ENCODE data around the gene PHKB.

PHKB gene

DNA sequence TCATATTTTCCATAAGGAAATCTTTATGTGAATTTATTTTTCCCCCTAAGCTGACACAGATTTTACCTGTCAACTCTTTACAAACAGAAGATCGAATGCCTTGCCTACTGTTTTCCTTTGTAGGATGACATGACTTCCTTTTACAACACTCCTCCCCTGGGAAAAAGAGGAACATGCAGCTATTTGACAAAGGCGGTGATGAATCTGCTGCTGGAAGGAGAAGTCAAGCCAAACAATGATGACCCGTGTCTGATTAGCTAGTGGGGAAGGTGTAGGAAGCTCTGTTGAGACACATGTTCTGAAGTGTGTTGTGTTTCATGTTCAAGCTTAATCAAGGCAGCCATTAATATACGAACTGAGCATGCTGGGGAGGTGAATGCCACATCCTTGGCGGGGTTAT, 238.0 kb downstream of the PHKB start:
- DNase-seq = no peak

DNA sequence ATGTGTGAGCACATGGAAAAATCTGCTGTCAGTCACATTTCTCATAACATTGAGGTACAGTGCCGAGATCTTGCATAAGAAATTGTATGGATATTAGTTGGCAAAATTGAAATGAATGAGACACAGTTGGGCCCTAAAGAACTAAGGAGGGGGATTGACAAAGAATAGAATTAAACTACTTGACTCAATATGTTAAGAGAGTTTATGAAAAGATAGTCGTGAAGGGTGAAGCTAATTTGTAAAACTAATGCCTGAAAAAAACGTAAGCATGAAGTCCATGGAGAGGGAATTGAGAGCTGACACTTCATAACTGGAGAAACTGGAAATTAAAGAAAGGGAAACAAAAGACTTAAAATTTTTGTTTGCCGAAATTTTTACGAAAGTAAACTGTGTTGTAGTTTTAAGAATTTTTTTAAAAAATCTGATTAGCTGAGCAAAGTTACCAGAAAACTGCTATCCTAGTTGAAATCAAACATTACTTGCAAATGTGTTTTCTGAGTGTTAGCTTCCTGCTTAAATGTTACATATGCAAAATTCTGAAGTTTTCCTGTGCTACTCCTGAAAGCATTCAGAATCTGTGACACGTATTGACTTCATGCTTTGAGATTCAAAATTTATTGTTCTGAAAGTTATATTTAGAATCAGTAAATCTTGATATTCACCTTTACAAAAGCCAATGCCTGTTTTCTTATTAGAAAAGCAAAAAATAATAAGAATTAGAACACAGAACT, 239.9 kb downstream of the PHKB start:
- no peak for DNase-seq

DNA sequence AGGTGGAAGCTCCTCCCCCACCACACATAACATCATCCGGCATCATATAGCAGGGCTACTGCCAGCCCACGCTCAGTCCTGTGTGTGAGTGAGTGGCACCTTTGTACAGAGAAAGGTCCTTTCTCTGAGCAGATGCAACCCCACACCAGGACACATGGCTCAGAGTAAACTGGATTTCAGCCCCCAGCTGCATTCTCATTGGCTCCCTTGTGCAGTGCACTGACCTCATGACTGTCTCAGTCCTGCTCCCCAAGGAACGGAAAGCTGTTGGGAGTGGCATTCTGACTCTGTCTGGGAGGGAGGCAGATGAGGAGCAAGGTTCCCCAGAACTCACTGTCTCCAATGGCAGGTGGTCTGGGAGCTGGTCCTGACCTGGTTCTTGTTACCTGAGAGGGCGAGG, 244.1 kb downstream of the PHKB start:
- DNase-seq = peak; percentile 49

DNA sequence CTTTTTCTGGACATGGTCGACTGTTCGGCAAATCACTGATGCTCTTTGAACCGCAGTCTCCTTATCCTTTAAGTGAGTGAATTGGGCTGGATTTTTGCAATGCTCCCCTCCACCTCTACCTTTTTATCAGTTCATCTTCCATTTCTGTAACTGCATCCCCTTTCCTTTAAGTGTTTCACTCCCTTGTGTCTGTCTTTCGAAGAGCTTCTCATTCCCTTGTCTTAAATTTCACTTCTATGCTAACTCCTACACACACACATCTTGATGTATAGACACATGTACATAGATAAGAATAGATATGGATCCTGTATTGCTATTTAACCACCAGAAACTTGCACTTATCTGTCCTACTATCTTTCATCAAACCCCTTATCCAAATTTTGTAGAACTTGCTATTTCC, 250.7 kb downstream of the PHKB start:
- DNase-seq = no peak

DNA sequence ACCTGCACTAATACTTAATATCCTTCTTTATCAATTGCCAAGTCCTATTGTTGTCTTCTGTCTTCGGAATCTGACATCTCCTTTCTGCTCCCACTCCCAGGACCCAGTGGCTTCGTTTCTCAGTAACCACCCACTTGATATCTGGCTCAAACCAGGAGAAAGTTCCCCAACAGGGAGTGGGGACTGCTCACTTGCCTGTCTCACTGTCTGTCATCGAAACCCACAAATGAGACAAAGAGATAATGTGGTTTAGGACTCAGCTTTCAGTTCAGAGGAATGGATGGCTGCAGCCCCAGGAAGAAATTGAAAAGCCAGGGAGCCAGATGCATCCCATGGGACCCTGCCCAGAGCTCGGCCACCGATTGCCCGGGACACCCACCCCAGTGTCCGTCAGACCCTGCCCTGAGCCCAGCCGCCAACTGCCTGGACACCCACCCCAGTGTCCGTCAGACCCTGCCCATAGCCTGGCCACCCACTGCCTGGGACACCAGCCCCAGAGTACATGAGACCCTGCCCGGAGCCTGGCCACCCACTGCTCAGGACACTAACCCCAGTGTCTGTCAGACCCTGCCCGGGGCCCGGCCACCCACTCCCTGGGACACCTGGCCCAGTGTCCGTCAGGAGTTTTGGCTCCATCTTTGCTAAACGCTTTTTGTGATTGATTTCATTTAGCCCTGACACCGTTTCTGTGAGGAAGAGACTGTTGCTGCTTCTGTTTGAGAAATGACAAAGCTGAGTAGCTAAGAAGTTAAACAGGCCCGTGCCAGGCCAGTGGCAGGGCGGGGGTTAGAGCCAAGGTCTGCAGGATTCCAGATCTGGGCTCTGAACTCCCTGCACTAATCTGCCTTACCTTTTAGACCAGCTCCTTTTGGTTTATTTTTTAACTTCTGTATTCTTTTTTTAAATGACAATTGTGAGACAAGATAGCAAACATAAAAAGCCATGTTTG, 251.4 kb downstream of the PHKB start:
- no peak for DNase-seq

DNA sequence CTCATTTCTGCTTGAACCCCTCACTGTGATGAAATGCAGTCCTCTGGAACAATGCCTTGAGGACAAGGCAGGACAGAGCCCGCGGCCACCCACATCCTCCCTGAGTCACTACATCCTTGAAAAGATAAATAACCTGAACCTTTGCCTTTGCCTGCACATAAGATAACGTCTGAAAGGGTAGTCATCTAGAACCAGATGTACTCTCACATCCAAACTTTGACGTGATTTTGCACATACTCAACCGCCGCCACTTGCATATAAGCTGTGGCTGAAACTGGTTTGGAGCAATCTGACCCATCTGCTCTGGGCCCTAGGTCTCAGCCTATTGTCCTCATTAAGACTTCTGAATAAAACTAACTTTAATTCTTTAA, 252.1 kb downstream of the PHKB start:
- no peak for DNase-seq

DNA sequence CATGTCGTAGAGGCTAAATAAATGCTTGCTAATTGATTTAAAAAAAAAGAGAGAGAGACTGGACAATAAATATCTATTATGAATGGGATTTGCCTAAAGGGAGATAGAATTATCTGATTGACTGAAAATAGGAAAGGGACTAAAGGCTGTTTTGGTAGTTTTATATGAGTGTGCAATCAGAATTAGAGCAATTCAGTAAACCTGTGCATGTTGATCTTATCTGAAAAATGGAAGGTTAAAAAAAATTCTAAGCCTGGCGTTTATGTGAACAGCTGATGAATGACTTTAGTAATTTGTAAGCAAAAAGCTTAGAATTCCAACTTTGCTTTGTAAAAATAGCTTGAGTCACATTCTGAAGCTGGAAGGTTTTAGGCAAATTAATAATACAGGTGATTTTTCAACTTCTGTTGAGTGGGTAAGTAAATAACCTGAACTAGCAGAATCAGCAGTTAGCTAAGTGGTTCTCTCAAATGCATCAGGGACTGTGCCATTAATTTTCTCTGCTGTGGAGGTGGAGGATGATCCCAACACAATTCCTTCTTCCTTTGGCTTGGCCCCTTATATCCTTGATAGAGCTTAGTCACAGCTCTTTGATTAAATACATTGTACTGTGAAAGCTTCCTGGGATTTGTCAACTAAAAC, 254.4 kb downstream of the PHKB start:
- peak; percentile 44 for DNase-seq

DNA sequence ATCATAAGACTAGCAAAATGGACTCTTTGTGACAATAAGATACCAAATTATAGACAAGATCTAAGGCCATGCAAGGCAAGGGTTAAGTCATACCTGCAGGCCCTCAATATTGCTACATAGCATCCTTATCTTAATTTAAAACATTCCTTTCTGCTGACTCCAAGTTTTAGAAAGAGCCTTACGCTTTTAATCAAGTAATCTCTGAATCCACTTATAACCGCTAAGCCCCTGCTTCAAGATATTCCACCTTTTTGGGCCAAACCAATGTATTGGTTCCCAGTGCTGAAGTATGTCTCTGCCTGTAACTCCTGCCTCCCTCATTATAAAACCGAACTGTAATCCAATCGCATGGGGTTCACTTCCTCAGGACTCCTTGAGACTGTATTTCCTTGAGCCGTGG, 255.4 kb downstream of the PHKB start:
- peak; percentile 49 for DNase-seq

DNA sequence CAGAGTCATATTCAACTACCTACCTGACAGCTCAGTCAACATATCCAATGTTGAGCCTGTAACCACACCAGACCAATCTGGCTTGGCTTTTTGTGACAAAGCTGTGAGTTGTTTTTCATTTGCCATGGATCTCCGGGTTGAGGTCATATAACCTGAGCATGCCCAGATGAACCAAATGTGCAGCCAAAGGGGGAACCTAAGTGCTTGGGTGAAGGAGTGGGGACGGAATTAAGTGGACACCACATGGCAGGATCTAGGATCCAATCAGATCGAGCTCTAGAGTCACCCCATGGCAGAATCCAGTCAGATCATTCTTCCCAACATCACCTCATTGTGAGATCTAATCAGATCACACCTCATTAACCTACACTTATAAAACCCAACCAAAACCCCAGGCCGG, 258.6 kb downstream of the PHKB start:
- no peak for DNase-seq

DNA sequence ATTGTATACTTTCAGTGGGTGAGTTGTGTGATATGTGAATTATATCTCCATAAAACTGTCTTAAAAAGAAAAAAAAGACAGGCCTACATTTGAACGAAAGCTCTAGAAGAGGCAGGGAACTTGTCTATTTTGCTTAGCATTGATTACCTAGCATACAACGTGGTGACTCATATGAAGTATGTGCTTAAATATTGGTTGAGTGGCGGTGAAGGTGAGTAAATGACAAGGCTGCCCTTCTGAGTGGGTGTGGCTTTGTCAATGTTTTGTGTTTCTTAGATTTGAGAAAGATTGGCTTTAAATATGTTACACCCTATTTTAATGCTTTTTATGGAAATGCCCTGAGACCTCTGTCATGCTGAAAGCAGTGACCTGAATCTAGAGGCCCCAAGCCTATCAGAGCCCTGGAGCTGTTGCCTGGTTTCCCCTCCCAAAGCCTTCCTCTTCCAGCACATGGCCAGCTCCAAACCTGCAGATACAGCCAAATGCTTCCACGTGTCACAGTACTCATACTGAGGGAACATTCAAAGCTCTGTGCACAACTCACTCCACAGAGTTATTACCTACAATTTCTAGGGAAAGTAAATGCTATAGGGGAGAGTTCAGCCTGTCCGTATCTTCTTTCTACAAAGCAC, 260.0 kb downstream of the PHKB start:
- no peak for DNase-seq

DNA sequence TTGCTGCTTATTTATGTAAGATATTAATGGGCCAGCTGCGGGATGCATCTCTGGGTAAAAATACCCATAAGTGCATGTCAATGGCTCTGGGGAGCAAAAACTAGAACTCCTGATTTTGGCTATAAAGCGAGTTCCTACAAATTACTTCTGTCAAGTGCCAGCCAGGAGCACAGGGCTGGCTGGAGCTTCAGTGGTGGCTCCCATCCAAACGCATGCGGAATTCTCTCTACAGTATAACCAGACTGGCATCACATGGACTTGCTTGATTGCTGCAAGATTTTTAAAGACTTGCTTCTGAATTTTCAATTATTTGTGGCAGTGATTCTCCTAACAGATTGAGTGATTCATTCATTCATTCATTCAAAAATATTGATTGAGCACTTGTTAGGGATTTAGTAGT, 260.9 kb downstream of the PHKB start:
- no peak for DNase-seq

DNA sequence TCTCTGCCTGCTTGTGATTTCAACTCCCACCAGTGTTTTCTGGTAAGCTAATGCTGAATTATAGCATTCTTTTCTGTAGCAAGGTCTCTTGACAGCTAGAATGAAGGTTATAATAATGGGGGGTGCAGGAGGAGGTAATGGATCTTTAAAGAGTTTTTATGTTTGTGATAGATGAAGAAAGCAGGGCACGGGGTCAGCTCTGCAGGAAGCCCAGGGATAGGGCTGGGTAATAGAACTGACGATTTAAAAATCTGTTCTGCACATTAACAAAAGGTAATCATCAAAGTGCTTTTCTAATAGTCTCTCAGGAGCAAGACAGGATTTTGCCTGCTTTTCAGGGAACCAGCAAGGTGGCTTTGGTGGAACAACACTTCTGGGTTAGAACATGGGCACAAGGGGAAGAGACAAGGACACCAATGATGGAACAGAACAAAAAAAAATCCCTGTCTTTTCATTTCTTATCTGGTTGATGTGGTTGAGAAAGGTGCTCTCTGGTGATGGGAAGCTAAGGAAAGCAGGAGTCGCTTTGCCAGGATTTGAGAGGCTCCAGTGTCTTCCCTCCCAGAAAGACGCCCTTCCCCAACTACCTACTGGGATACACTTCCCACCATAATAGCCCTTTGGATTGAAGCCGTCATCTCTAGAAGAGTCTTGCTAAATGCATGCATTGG, 263.1 kb downstream of the PHKB start:
- no peak for DNase-seq

DNA sequence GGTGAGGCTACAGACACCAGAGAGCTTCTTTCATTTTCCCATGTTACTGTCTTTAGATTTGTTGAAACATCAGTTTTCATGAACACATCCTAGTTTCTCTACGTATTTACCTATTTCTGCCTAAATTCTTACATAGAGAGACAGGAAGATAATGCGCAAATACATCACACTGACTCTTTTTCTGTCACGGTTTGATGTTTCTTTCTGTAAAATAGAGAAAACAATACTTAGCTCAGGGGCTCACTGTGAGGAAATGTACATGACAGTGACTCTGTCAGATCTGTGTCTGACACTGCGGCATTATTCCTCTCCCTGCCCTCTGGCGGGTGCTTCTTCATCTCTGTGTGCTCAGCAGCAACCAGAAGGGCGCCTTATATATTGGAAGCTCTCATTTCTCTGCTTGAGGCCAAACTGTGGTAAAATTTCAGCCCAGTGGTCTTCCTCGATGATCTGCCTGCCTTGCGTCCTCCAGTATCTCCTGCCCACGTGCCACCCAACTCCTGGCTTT, 264.1 kb downstream of the PHKB start:
- no peak for DNase-seq

DNA sequence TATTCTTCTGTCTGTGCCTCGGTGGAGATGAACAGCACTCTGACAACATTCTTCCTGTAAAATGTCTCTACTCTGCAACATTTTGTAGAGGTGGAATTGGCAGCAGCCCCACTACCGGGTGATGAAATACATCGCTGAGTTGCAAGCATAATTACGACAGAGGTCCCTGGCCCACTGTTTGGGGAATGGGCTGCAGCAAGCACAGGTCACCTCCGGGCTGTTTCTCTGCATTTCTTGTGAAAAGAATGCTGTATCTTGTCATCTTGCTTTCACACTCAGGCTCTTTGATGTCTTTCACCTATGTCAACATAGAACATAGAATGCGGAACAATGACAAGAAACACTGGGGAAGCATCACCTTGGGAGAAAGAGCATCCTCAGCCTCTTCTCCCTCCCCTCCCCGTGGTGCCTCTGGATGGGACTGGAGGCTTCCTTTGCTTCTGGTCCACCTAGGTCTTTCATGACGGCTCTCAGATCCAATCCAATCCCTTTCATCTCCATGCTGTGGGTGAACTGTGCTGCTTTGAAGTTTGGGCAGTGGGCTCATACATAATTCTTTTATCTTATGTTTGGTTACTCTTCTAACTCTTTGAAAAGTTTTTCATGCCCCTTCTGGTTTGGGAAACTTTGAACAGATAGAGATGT, 265.0 kb downstream of the PHKB start:
- DNase-seq = no peak

DNA sequence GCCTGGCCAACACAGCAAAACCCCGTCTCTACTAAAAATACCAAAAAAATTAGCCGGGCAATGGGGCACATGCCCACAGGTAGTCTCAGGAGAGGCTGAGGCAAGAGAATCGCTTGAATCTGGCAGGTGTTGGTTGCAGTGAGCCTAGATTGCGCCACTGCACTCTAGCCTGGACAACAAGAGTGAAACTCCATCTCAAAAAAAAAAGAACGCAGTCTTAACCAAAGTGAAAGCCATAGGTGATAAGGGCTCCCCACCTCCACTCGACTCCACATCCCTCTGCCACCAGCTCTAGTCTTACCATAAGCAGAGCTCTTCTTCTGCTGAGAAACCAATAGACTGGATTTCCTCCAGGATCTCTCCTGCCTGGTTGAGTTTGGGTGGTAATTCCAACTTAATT, 266.0 kb downstream of the PHKB start:
- no peak for DNase-seq

DNA sequence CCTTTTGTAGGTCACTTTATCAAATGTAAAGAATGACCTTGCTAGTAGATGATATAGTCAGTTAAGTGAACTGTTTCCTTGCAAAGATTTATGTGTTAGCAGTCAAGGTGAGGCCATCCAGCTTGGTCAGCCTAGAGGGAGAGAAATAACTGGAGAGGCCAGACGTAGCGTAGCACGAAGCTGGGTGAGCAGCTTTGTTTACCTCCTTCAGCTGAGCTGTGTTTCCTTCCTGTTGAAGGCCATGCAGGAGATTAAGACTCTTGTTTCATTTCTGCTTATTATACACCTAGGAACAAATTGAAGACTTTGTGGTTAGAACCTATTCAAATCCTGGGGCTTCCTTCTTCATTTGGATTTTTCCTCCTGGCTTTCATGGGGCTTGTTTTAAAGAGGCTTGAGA, 267.1 kb downstream of the PHKB start:
- DNase-seq = peak; percentile 33

DNA sequence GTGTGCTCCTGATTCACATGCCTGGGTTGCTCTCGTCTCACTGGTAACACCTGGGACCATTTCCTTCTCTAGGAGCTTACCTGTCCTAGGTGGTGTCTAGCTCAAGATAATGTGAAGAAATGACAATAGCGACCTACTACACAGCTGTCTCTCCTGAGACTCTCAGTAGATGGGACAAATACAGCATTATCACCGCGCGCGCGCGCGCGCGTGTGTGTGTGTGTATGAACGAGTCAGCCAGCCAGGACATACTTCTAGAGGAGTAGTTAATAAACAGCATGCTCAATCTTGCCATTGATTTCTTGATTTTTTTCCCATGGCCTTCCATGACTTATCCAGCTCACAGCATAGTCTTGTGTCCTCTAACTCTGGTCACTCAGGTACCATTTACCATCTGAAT, 268.6 kb downstream of the PHKB start:
- DNase-seq = no peak

DNA sequence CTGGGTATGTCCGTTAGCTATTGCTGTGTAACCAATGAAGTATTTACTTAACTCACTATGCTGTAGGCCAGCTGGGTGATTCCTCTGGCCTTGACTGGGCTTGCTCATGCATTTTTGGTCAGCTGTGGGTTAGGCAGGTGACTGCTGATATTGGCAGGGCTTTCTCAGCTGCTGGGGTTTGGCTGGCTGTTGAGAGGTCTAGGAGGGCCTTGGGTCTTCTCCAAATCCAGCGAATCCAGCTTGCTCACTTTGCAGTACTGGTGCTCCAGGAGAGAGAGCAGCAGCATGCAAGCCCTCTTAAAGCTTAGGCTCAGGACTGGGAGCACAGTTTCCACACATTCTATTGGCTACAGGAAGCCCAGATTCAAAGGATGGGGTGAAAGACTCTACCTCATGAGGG, 270.1 kb downstream of the PHKB start:
- no peak for DNase-seq

DNA sequence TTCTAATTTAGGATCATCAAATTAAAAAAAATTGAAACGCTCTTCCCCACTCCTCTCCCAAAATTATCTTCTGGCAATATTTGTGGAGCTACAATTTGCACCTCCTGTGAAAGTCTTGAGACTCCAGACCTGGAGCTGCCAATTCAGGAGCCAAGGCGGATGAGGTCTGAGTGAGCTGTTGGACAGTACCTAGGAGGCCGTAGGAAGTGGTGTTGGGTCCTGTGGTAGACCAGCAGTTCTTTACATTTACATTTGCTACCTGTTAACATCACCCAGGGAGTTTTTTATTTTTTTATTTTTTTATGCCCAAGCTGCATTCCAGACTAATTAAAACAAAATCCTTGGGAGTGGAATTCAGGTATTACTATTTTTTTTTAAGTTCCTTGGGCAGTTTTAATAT, 271.0 kb downstream of the PHKB start:
- DNase-seq = no peak

DNA sequence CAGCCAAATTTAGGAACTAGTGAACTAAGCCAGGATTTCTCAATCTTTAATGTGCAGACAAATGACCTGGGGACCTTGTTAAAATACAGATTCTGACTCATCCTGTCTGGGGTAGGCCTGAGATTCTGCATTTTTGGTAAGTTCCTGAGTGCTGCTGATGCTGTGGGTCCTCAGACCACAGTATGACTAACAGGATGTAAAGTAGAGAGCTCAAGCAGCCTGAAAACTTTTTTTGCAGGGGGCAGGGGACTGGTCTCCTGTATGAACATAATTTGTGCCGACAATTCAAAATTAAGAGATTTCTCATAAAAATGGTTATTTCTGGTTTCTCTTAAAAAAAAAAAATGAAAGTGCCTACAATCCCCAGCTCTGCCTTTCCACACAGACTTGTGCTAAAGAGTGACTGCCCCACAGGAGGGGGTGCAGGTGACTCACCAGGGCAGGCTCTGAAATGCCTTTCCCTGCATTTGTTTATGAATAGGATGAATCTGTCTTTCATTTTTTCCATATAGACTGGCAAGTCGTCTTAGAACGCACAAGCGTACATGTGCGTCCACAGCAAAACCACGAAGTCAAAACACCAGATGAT, 271.5 kb downstream of the PHKB start:
- DNase-seq = no peak

DNA sequence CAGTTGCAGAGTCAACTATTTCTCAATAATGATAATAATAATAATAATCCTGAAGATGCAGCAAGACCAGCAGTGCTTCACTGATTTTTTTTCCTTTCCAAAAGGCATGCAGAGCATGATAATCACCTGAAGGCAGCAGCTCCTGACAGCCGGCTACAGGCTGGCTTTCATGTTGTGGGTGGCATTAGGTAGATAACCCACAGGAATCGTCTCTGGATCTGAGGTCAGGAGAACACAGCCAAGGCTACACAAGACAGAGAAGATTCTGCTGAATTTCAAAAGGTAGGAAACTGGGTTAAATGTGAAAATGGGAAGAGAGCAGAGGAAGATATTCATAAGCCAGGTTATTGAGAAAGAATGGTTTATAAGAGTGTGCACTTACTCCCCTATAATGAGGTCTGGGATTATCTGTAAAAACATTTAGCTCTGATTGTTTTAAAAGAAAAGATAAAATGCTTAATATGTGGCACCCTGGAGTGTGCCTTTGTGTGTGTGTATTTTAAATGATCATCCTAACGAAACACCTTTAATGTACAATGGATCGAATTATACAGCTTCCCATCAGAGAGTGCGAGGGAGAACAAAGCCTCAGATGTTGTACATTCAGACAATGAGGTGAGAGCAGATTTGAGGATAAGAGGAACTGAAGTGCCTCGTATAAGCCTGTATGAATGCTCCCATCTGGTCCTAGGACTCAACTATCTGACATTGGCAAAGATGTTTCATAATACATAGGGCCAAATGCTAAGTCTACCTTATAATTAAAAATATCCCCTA, 273.1 kb downstream of the PHKB start:
- DNase-seq = peak; percentile 31

All from NCI-H82 (cell line).